ES-I3 (cell line): ENCODE results near the gene NMRAL1.
A peak's percentile ranks its signal among the peaks of the same experiment; 100 is the strongest.

Experiments
- H3K36me3 ChIP-seq: 2 replicates; pipeline ENCODE4 v1.6.1; 2013; ENCODE audit warnings: mild to moderate bottlenecking, low read length, control low read depth, moderate library complexity; ENCODE audit not compliant: insufficient read depth
- H3K4me1 ChIP-seq: 2 replicates; pipeline ENCODE4 v1.6.1; 2013; ENCODE audit warnings: mild to moderate bottlenecking, control low read depth, low read length; ENCODE audit not compliant: insufficient read depth
- H3K9ac ChIP-seq: 2 replicates; pipeline ENCODE4 v1.6.1; 2013; ENCODE audit warnings: low read depth, mild to moderate bottlenecking, low read length, moderate library complexity
- H3K9me3 ChIP-seq: 2 replicates; pipeline ENCODE4 v1.6.1; 2013; ENCODE audit warnings: mild to moderate bottlenecking, low read length, moderate library complexity; ENCODE audit not compliant: control insufficient read depth, insufficient read depth

NMRAL1 gene

DNA sequence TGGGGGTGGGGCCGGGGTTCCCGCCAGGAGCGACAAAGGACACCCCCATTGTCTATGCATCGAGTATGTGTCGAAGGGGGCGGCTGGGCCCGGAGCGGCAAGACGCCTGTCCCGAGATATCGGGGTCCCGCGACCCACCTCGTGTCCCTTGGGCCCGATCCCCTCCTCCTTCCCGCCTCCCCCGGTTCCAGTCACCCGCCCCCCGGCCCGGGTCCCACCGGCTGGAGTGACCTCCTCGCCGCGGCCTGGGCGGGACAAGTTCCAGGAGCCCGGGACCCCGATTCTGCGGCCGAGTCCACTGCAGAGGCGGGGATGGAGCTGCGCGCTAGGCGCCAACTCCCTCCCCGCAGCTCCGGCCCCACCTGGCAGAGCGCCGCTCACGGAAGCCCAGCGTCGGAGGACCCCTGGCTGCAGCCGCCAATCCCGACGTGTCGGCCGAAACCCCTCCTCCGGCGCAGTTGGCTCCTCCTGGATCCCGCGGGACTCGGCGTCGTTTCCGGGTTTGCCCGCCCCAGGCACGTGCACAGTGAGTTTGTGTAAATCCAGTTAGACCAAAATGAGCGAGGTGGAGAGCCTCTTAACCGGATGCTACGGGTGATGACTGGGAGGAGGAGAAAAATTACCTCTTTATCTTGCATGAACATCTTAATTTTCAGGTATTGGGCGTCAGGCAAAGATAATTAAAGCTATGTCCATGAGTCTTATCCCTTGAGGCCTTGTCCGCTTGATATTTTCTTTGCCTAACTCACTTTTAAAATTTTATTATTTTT, at the start of gene NMRAL1:
Gene NMRAL1 (minus strand): TSS at position 434 of the 770 bp plus-strand sequence. CDS start 493 bp downstream, outside the sequence.
- no peaks in the 10 kb centered on the region; the same call in 1 of the 2 replicates for H3K9me3 ChIP-seq
- peak within 1 kb of the TSS; percentile 77 for H3K9ac ChIP-seq
- no peaks in the 10 kb centered on the region for H3K36me3 ChIP-seq
- peaks cover 10% of the 10 kb centered on the region for H3K4me1 ChIP-seq

DNA sequence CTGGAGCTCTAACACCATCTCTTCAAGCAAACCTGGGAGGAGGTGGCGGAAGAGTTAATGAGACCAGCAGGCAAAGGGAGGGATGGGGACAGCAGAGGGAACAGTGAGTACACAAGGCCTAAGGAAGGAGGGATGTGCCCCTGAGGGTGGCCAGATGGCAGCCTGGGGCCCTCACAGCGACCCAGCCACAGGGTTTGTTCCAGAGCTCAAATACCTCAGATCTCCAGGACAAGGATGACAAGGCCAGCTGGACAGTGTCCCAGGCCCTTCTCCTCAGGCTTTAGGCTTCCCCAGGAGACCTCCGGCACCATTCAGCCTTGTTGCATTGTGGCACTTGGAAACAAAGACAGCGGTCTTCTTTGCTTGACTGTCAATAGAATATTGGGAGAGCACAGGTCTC, 49.3 kb upstream of the NMRAL1 start:
- Histone ChIP-seq H3K36me3 (no peaks in the 10 kb centered on the region; the same call in 1 of the 2 replicates), H3K9ac (no peak overlapping the region), H3K9me3 (no peaks in the 10 kb centered on the region), H3K4me1 (peaks cover 14% of the 10 kb centered on the region; the same call in 1 of the 2 replicates)

GRCh38 chr16:4522051-4522581, 47.7 kb upstream of the NMRAL1 start:
- no peak overlapping the region for H3K9ac ChIP-seq
- no peaks in the 10 kb centered on the region for H3K9me3 ChIP-seq
- H3K4me1 ChIP-seq: peaks cover 14% of the 10 kb centered on the region; the same call in 1 of the 2 replicates
- H3K36me3 ChIP-seq: no peaks in the 10 kb centered on the region; the same call in 1 of the 2 replicates

- H3K4me1 ChIP-seq: peaks cover 14% of the 10 kb centered on the region; the same call in 1 of the 2 replicates
- no peaks in the 10 kb centered on the region for H3K9me3 ChIP-seq
- peaks cover 2% of the 10 kb centered on the region for H3K36me3 ChIP-seq
- H3K9ac ChIP-seq: no peak overlapping the region
Measured at GRCh38 chr16:4520913-4521312, 46.5 kb upstream of the NMRAL1 start.

DNA sequence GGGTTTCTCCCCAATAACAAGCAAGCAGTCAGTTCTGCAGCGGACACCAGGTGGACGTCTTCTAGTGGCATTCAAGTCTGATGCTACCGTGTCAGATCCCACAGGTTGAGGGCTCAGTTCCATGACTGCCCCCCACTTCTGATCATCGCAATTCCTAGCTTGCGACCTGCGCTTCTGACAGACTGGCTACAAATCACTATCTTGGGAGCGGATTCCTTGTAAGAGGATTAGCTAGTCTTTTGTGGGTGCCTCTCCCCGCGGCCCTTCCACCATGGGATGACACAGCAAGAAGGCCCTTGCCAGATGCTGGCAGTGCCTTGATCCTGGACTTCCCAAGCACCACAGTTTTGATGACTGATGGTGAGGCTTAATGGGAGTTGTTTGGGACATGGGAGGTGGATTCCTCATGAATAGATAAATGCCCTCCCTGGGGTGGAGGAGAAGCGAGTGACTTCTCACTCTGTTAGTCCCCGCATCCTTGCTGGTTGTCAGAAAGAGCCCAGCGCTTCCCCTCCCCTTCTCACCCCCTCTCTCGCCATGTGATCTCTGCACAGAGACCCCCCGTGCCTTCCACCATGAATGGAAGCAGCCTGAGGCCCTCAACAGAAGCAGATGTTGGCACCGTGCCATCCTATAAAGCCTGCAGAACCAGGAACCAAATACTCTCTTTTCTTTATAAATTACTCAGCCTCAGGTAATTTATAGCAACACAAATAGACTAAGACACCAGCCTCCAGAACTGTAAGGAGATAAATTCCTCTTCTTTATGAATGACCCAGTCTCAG, 45.0 kb upstream of the NMRAL1 start:
- H3K4me1 ChIP-seq: peaks cover 14% of the 10 kb centered on the region; the same call in 1 of the 2 replicates
- H3K9me3 ChIP-seq: no peaks in the 10 kb centered on the region
- peaks cover 2% of the 10 kb centered on the region for H3K36me3 ChIP-seq
- H3K9ac ChIP-seq: no peak overlapping the region

DNA sequence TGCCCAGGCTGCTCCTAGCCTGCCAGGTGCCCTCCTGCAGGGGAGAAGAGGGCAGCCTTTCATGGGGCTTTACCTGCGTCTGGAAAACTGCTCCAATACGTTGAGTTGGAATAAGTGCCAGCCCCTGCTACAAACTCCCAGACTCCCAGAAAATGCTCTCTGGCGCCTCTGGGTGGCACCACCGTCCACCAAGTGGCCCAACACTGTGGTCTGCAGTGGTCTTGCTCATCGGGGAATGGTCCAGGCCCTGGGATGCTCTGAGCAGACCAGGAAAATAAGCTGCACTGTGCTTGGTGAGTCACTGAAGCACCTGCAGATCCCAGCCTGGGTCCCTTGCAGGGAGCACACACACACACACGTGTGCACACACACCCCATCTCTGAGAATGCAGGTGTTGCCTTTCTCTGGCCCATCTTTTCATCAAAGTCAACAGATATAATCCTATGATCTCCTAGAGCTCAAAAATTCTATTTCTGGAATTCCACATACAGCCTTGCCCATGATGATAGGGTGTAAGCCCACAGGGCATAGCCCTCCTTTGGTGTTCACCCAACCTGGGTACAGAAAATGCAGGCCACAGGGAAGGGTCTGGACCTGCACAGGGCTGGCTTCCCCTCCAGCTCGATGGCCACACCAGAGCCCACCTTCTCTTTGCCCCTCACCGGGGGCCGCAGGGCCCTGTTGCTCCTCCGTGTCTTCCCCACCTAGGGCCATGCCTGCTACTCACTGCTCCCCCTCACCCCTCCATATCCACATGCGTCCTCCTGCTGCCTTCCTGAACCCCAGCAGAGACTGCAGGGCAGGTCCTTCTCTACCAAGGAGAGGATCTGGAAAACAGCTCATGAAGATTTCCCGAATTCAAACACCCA, 43.6 kb upstream of the NMRAL1 start:
- H3K9me3 ChIP-seq: no peaks in the 10 kb centered on the region
- H3K9ac ChIP-seq: no peak overlapping the region
- peaks cover 7% of the 10 kb centered on the region; the same call in 1 of the 2 replicates for H3K4me1 ChIP-seq
- peaks cover 2% of the 10 kb centered on the region; the same call in 1 of the 2 replicates for H3K36me3 ChIP-seq

GRCh38 chr16:4515611-4516233, 41.3 kb upstream of the NMRAL1 start:
- H3K36me3 ChIP-seq: peaks cover 2% of the 10 kb centered on the region
- H3K4me1 ChIP-seq: no peaks in the 10 kb centered on the region
- no peaks in the 10 kb centered on the region for H3K9me3 ChIP-seq
- no peak overlapping the region for H3K9ac ChIP-seq

- Histone ChIP-seq H3K36me3 (peaks cover 4% of the 10 kb centered on the region), H3K4me1 (no peaks in the 10 kb centered on the region), H3K9me3 (no peaks in the 10 kb centered on the region), H3K9ac (no peak overlapping the region)
Measured at GRCh38 chr16:4514606-4515005, 40.2 kb upstream of the NMRAL1 start.

- Histone ChIP-seq H3K9me3 (no peaks in the 10 kb centered on the region), H3K9ac (no peak overlapping the region), H3K36me3 (peaks cover 6% of the 10 kb centered on the region), H3K4me1 (no peaks in the 10 kb centered on the region)
Measured at GRCh38 chr16:4513881-4514280, 39.5 kb upstream of the NMRAL1 start.

DNA sequence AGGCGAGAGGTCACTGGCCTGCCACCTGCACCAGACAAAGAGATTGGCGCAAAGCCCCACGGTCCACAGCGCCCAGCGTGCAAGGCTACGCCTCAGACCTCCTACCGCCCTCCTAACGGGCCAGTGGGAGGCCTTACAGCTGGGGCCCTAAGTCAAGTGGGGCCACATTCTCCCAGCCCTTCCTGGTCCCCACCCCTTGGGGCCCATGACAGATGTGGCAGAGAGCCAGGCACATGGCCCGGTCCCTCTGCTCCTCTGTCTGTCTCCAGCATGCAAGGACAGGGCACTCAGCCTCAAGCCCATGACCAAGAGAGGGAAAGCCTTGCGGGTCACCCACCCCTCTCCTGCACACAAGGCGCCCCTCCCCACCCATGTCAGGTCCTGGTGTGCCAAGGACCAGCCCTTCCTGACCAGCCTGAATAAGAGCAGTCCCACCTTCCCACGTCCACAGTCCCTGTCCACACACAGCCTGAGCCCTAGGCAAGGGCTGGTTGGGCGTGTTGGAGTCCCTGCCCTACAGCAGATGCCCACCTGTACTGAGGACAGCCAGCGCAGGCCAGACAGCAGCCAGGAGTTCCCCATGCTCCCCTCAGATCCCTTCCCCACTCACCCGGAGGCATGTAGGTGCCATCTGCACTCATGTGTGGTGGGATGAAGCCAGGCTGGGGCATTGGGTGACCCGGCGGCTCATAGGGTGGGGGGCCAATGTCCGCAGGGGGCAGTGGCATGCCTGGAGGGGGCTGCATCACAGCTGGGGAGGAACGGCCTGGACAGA, 38.8 kb upstream of the NMRAL1 start:
- Histone ChIP-seq H3K4me1 (no peaks in the 10 kb centered on the region), H3K9me3 (no peaks in the 10 kb centered on the region), H3K36me3 (peaks cover 6% of the 10 kb centered on the region), H3K9ac (no peak overlapping the region)

GRCh38 chr16:4512473-4512872, 38.0 kb upstream of the NMRAL1 start:
- Histone ChIP-seq H3K9ac (no peak overlapping the region), H3K9me3 (no peaks in the 10 kb centered on the region), H3K36me3 (peaks cover 8% of the 10 kb centered on the region), H3K4me1 (no peaks in the 10 kb centered on the region)

GRCh38 chr16:4511441-4512082, 37.1 kb upstream of the NMRAL1 start:
- Histone ChIP-seq H3K4me1 (no peaks in the 10 kb centered on the region), H3K9ac (no peak overlapping the region), H3K9me3 (no peaks in the 10 kb centered on the region), H3K36me3 (peaks cover 12% of the 10 kb centered on the region)
